ENCODE results near the gene NANOGP8. TPM values are rescaled to one million over a fixed set of nuclear protein-coding genes. Genes with fewer than 3 reads are reported as not detected.

The NANOGP8 gene
- total RNA-seq, 1 donor from 2014 or later = not detected

DNA sequence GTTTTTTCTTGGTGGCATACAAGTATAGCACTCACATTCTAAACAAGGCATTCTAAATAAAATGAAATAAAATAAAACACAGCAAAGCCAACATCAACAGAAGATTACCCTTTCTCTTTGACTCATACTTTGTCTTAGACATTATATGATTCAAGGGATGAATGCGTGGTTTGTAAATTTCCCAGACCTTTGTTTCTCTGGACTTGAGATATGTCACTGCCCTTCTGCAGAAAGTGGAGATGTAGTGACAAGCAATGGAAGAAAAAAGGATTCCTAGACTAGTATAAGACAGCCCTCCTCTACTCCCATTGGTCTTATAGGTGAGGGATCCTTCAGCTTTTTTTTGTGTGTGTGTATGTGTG, 22.4 kb downstream of the NANOGP8 start:
- H3K4me1 Mint-ChIP-seq (ENCODE audit: low read depth) = peaks cover 1% of the 10 kb centered on the region
- no peaks in the 10 kb centered on the region for H3K36me3 Mint-ChIP-seq (ENCODE audit: low read depth)
- no peak overlapping the region for H3K27ac Mint-ChIP-seq
- H3K27me3 Mint-ChIP-seq (ENCODE audit: low read depth) = no peaks in the 10 kb centered on the region
- intact Hi-C loops (cut with micrococcal nuclease) = no loop called here
- no peak overlapping the region for H3K4me3 Mint-ChIP-seq (ENCODE audit: low read depth)
- H3K9me3 Mint-ChIP-seq = no peaks in the 10 kb centered on the region
- DNase-seq (ENCODE audit: low spot score) = no peak

DNA sequence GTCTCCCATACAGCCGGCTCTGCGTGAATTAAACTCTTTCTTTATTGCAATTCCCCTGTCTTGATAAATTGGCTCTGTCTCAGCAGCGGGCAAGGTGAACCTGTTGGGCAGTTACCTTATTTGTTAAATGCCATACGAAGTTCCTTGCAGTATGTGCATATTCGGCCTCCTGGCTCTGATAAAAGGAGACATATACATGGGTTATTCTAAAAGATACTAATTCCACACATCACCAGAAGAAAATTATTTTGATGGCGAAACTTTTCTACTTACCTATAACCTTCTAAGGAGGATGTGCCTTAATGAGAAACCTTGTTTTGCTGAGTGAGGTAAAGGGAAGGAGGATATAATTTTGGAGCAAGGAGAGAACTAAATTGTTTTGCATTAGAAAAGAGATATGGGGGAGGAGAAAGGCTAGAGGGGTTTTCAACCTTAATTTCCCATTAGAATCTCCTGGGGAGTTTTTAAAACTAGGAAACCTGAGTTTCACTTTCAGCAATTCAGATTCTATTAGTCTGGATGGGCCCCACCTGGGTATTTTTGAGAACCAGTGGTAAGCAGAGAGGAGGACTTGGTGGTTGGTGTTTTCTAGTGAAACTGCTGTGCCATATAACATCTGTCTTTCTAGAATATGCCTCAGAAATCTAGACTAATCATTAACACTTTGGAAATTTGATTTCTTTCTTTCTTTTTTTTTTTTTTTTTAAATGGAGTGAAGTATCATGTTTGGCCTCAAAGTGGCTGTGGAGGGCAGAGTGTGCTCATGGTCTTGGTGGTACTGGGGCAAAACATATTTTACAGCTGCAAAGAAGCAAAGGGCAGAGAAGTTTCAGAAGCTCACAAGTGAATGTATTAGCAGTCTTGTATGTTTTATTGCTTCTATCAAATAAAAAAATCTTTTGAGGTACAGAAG, 23.0 kb downstream of the NANOGP8 start:
- intact Hi-C loops (cut with micrococcal nuclease) = no loop called here
- H3K9me3 Mint-ChIP-seq = no peaks in the 10 kb centered on the region
- H3K27me3 Mint-ChIP-seq (ENCODE audit: low read depth) = no peaks in the 10 kb centered on the region
- no peak overlapping the region for H3K27ac Mint-ChIP-seq
- H3K4me3 Mint-ChIP-seq (ENCODE audit: low read depth) = no peak overlapping the region
- DNase-seq (ENCODE audit: low spot score) = no peak
- no peaks in the 10 kb centered on the region for H3K36me3 Mint-ChIP-seq (ENCODE audit: low read depth)
- peaks cover 1% of the 10 kb centered on the region for H3K4me1 Mint-ChIP-seq (ENCODE audit: low read depth)

- Mint-ChIP-seq H3K27ac (no peak overlapping the region), H3K4me1 (ENCODE audit: low read depth) (peaks cover 1% of the 10 kb centered on the region), H3K36me3 (ENCODE audit: low read depth) (no peaks in the 10 kb centered on the region), H3K9me3 (no peaks in the 10 kb centered on the region), H3K4me3 (ENCODE audit: low read depth) (no peak overlapping the region), H3K27me3 (ENCODE audit: low read depth) (no peaks in the 10 kb centered on the region)
- DNase-seq (ENCODE audit: low spot score) = no peak
- intact Hi-C loops (cut with micrococcal nuclease) = no loop called here
These were observed 23.8 kb downstream of the NANOGP8 start for GRCh38 chr15:35061161-35061824.

- DNase-seq (ENCODE audit: low spot score) = no peak
- Mint-ChIP-seq H3K4me3 (ENCODE audit: low read depth) (no peak overlapping the region), H3K36me3 (ENCODE audit: low read depth) (no peaks in the 10 kb centered on the region)
These were observed 24.5 kb downstream of the NANOGP8 start for GRCh38 chr15:35060591-35060990.

GRCh38 chr15:35058534-35059054, 26.5 kb downstream of the NANOGP8 start:
- intact Hi-C loops (cut with micrococcal nuclease) = no loop called here
- no peak for DNase-seq (ENCODE audit: low spot score)
- no peaks in the 10 kb centered on the region for H3K9me3 Mint-ChIP-seq
- no peak overlapping the region for H3K27ac Mint-ChIP-seq
- H3K4me1 Mint-ChIP-seq (ENCODE audit: low read depth) = peaks cover 1% of the 10 kb centered on the region
- H3K36me3 Mint-ChIP-seq (ENCODE audit: low read depth) = no peaks in the 10 kb centered on the region
- H3K4me3 Mint-ChIP-seq (ENCODE audit: low read depth) = no peak overlapping the region
- H3K27me3 Mint-ChIP-seq (ENCODE audit: low read depth) = no peaks in the 10 kb centered on the region

More at GRCh38 chr15:35060591-35060990, 24.5 kb downstream of the NANOGP8 start:
- Mint-ChIP-seq H3K27ac (no peak overlapping the region), H3K27me3 (ENCODE audit: low read depth) (no peaks in the 10 kb centered on the region), H3K4me1 (ENCODE audit: low read depth) (peaks cover 1% of the 10 kb centered on the region), H3K9me3 (no peaks in the 10 kb centered on the region)
- intact Hi-C loops (cut with micrococcal nuclease) = no loop called here

DNA sequence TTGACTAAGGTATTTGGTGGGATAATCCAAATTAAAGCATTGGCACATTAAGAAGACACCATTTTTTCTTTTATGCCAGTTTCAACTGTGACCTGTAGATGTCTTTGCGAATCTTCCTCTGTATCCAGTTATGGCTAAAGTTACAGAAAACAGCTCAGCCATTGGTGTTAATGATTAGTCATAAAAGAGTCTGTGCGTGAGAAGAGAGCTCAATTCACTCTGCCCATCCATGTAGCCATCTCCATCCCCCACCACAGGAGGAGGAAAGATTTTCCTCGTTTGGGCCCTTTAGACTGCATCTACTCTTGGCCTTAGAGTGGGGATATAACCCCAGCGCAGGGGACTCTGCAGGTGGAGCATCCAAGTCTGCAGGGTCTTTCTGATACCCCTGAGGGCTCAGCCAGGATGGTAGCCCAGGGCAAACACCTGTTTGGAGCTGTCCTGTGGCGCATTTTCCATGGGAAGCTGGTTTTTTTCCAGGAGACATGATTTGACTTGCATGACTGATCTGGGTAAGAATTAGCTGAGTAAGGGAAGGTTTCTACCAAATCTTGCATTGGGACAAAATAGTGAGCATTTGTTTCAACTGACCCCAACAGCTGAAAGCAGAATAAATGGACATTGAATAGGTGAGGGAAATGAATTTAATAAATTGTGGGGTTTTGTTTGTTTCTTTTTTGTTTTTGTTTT, 29.5 kb downstream of the NANOGP8 start:
- no peak overlapping the region for H3K27ac Mint-ChIP-seq
- intact Hi-C loops (cut with micrococcal nuclease) = no loop called here
- no peak for DNase-seq (ENCODE audit: low spot score)
- no peaks in the 10 kb centered on the region for H3K27me3 Mint-ChIP-seq (ENCODE audit: low read depth)
- no peak overlapping the region for H3K4me3 Mint-ChIP-seq (ENCODE audit: low read depth)
- no peaks in the 10 kb centered on the region for H3K4me1 Mint-ChIP-seq (ENCODE audit: low read depth)
- no peaks in the 10 kb centered on the region for H3K9me3 Mint-ChIP-seq
- H3K36me3 Mint-ChIP-seq (ENCODE audit: low read depth) = no peaks in the 10 kb centered on the region

DNA sequence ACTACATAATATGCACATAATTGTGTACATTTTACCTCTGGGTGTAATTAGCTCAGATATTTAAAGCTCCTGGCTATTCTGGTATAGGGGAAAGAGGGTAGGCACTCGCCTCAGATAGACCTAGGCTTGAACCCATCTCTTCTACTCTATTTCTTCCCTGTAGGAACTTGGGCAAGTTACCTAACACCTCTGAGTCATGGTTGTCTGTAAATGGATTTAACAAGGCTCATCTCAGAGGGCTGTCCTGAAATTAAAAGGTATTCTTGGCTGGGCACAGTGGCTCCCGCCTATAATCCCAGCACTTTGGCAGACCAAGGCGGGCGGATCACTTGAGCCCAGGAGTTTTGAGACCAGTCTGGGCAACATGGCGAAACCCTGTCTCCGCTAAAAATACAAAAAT, 30.7 kb downstream of the NANOGP8 start:
- no peaks in the 10 kb centered on the region for H3K36me3 Mint-ChIP-seq (ENCODE audit: low read depth)
- no peak overlapping the region for H3K27ac Mint-ChIP-seq
- intact Hi-C loops (cut with micrococcal nuclease) = no loop called here
- no peak overlapping the region for H3K4me3 Mint-ChIP-seq (ENCODE audit: low read depth)
- no peaks in the 10 kb centered on the region for H3K9me3 Mint-ChIP-seq
- H3K27me3 Mint-ChIP-seq (ENCODE audit: low read depth) = no peaks in the 10 kb centered on the region
- no peak for DNase-seq (ENCODE audit: low spot score)
- H3K4me1 Mint-ChIP-seq (ENCODE audit: low read depth) = no peaks in the 10 kb centered on the region

DNA sequence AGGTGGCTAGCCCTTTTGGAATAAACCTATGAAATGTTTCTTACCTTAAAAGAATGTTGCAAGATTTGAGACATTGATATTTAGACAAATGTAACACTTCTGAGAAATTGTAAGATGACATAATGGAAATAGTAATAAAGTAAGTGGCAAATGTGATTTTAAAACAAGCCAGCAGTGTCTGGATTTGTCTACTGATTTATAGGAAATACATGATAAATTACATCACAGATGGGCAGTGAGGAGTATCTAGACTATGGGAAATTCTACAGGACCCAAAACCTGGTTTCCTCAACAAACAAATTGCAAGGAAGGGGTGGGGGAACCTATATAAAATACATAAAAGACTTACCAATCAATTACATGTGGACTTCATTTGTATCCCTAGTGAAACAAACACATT, 37.1 kb downstream of the NANOGP8 start:
- intact Hi-C loops (cut with micrococcal nuclease) = no loop called here
- H3K4me3 Mint-ChIP-seq (ENCODE audit: low read depth) = no peak overlapping the region
- no peak overlapping the region for H3K27ac Mint-ChIP-seq
- H3K9me3 Mint-ChIP-seq = no peaks in the 10 kb centered on the region
- DNase-seq (ENCODE audit: low spot score) = no peak
- H3K27me3 Mint-ChIP-seq (ENCODE audit: low read depth) = no peaks in the 10 kb centered on the region
- H3K4me1 Mint-ChIP-seq (ENCODE audit: low read depth) = peaks cover 5% of the 10 kb centered on the region
- H3K36me3 Mint-ChIP-seq (ENCODE audit: low read depth) = no peaks in the 10 kb centered on the region

- DNase-seq (ENCODE audit: low spot score) = no peak
- Mint-ChIP-seq H3K9me3 (no peaks in the 10 kb centered on the region), H3K27ac (no peak overlapping the region), H3K27me3 (ENCODE audit: low read depth) (no peaks in the 10 kb centered on the region), H3K4me1 (ENCODE audit: low read depth) (peaks cover 5% of the 10 kb centered on the region), H3K4me3 (ENCODE audit: low read depth) (no peak overlapping the region), H3K36me3 (ENCODE audit: low read depth) (no peaks in the 10 kb centered on the region)
- intact Hi-C loops (cut with micrococcal nuclease) = no loop called here
These were observed 37.6 kb downstream of the NANOGP8 start for GRCh38 chr15:35047528-35047927.

GRCh38 chr15:35043373-35044095, 41.6 kb downstream of the NANOGP8 start:
- Mint-ChIP-seq H3K4me1 (ENCODE audit: low read depth) (peaks cover 5% of the 10 kb centered on the region), H3K9me3 (no peaks in the 10 kb centered on the region), H3K4me3 (ENCODE audit: low read depth) (no peak overlapping the region), H3K27me3 (ENCODE audit: low read depth) (no peaks in the 10 kb centered on the region), H3K27ac (no peak overlapping the region), H3K36me3 (ENCODE audit: low read depth) (no peaks in the 10 kb centered on the region)
- intact Hi-C loops (cut with micrococcal nuclease) = no loop called here
- no peak for DNase-seq (ENCODE audit: low spot score)

- Mint-ChIP-seq H3K27ac (no peak overlapping the region), H3K4me1 (ENCODE audit: low read depth) (peaks cover 5% of the 10 kb centered on the region), H3K4me3 (ENCODE audit: low read depth) (no peak overlapping the region), H3K27me3 (ENCODE audit: low read depth) (no peaks in the 10 kb centered on the region), H3K9me3 (no peaks in the 10 kb centered on the region), H3K36me3 (ENCODE audit: low read depth) (no peaks in the 10 kb centered on the region)
- no peak for DNase-seq (ENCODE audit: low spot score)
- intact Hi-C loops (cut with micrococcal nuclease) = no loop called here
These were observed 44.5 kb downstream of the NANOGP8 start for GRCh38 chr15:35040339-35041255.
